HG02981 (cell line): Measurements from ENCODE around the gene FBXL7.

Experiments
- ATAC-seq: cut with Tn5 transposase; IDR thresholded peaks from one replicate; pipeline ENCODE4 v1.9.1; 2021; ENCODE audit warnings: mild to moderate bottlenecking, moderate library complexity; ENCODE audit not compliant: unreplicated experiment

Gene FBXL7

DNA sequence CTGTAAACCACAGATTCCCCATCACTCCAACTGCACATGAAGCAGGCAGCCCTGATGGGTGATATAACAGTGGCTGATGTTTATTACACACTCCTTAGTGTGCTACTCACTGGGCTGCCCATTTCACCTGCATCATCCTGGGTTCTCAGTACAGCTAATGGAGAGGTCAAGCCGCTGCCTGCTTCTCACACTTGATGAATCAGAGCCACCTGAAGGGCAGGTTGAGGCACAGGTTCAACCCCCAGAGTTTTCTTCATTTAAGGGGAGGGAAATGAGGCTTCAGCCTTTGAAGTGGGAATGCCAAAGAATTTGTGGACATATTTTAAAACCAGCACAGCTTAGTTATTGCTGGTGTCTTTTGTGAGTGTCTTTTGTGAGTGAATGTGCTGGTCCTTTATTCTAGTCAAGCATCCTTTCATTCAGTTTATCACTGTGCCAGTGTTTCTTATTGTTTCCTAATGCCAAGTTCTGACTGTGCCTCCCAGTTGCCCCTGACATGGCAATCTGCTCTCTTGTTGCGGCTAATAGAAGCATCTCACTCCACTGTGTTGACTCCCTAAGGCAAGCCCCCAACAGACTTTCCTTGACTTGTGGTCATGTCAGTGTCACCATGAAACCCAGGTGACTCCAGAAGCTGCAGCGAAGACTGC lies 109.2 kb downstream of the FBXL7 start:
- ATAC-seq, result no peak

DNA sequence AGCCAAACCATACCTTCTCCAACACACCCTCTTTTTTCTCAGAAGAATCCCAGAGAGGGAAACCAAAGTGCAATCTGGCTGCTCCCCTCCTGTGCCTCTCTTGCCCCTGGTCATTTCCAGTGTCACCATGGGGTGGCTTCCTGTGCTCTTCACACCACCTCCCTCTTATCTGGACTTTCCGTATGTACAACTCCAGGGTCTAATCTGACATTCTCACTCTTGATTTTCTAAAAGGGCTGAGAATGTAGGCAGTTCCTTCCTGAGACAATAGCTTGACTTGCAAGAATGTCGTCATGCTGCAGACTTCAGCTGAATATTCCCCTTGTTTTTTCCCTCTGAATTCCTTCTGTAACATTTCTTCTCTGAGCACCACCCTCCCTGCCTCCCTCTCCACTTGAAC lies 110.2 kb downstream of the FBXL7 start:
- ATAC-seq, result no peak

- no peak for ATAC-seq
Measured at GRCh38 chr5:15611008-15611407, 111.0 kb downstream of the FBXL7 start.

GRCh38 chr5:15612915-15613635 lies 113.1 kb downstream of the FBXL7 start:
- no peak for ATAC-seq

- ATAC-seq, result no peak
Measured at GRCh38 chr5:15614679-15615078, 114.7 kb downstream of the FBXL7 start.

GRCh38 chr5:15615859-15616258 lies 115.9 kb downstream of the FBXL7 start:
- ATAC-seq, result no peak

DNA sequence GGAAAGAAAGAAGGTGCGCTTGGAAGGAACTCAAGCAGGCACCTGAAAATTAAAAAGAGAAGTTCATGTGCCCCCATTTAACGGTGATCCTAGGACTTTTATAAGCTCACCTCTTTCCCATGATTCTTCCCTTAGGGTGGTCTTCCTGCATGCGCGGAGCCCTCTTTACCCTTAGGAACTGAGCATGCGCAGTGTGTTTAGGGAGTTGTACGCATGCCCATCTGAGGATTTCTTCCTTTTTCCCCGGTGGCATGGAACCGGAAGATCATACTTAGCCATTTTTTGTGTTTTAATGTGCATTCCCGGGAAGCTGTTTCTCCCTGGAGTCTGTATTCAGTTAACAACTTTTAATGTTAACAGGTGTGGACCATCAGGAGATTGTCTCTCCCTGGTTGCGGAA lies 119.0 kb downstream of the FBXL7 start:
- no peak for ATAC-seq

GRCh38 chr5:15620501-15620900 lies 120.5 kb downstream of the FBXL7 start:
- no peak for ATAC-seq

GRCh38 chr5:15621094-15621493 lies 121.1 kb downstream of the FBXL7 start:
- no peak for ATAC-seq

DNA sequence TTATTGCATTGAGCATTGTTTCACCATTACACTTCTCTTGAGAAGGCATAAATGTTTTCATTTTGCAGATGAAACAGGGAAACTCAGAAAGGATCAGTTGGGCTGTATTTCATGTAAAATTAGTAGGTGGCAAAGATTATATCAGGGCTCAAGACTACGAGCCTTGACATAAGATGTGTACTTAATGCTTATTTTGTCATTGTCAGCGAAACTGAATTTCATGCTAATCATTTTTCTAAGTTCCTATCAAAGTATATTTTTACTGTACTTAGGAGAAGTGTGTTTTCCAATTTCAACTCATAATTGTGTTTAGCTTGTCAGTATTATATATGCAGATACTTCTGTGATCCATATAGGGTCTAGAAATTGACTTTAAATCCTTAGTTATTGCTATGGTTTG lies 123.8 kb downstream of the FBXL7 start:
- no peak for ATAC-seq

GRCh38 chr5:15627109-15627508 lies 127.1 kb downstream of the FBXL7 start:
- ATAC-seq, result no peak

DNA sequence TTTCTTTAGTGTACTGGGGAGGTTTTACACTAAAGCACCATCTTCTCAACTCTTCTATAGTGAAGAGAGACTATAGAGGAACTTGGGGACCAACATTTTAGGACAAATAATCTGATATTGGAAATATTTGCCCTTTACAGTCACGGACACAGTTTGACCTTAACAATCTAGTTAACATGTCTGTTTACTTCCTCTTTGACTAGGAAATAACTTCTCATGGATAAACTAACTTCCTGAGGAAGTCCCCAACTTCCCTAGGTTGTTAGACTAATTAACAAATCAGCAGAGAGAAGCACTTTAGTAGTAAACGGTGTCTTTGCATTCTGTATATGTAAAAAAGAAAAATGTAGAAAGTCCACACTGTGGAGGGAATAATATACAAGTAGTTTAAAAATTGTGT lies 127.7 kb downstream of the FBXL7 start:
- ATAC-seq, result no peak

DNA sequence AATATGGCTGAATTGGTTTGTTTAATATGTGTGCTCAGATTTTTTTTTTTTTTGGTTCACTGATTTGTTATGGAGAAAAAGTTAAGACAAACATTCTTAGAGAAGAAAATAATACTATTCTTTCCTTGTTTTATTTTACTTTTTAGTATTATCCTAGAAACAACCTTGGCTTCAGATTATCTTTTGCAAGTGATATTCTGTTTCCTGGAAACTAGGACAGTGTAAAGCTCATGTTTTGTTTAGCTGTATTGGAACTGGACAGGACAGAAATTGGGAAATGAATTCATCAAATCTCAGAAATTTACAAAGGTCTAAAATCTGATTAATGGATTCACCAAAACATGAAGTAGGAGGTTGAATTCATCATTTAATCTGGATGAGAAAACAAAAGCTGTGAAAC lies 130.5 kb downstream of the FBXL7 start:
- no peak for ATAC-seq

DNA sequence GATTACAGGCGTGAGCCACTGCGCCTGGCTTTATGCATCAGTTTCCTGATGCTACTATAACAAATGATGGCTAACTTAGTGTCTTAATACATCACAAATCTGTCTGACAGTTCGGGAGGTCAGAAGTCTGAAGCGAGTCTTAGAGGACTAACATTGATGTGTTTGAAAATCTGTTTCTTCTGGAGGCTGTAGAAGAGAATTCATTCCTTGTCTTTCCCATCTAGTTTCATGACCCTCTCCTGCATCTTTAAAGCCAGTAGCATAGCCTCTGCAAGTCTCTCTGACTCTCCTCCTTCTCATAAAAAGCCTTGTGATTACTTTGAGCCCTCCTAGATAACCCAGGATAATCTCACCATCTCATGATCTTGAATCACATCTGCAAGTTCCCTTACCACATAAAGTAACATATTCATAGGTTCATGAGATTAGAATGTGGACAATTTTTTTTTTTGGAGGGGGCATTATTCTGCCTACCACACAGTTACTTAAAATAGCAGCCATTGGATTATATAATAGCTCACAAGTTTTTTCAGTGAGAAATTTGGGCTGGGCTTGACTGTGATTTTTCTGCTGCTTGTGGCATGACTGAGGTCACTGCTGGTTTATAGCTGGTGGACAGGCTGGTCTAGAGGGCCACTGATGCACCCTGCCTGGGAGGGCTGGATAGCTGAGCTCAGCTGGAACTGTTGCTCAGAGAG lies 134.8 kb downstream of the FBXL7 start:
- no peak for ATAC-seq

DNA sequence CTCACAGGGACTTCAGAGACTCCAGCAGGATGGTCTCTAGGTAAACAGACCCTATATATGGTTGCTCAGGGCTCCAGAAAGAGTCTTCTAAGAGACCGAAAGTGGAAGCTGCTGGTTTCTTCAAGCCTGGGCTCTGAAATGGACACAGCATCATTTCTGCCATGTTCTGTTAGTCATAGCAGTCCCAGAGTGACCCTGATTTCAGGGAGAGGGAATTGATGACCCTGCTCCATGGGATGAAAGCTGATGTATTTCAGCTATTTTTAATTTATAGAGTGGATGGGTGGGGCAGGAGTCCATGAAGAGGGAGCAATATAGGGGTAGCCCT lies 135.3 kb downstream of the FBXL7 start:
- no peak for ATAC-seq

GRCh38 chr5:15637345-15637744 lies 137.4 kb downstream of the FBXL7 start:
- no peak for ATAC-seq

GRCh38 chr5:15637886-15638285 lies 137.9 kb downstream of the FBXL7 start:
- ATAC-seq, result no peak

DNA sequence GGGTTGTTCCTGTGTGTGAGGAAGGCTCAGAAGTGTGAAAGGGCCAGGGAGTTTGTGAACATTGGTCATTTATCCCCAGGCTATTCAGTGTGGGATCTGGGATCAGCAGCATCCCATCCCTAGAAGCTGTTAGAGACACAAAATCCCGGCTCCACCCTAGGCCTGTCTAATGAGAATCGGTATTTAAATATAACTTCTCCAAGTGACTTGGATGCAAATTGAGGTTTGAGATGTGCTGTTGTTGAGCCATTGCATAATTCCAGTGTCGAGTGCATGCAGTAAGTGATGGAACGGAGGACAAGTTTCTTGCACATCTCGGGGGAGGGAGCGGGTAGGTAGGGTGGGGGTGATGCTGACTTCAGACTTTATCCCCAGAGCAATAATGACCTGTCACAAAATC lies 138.3 kb downstream of the FBXL7 start:
- no peak for ATAC-seq

DNA sequence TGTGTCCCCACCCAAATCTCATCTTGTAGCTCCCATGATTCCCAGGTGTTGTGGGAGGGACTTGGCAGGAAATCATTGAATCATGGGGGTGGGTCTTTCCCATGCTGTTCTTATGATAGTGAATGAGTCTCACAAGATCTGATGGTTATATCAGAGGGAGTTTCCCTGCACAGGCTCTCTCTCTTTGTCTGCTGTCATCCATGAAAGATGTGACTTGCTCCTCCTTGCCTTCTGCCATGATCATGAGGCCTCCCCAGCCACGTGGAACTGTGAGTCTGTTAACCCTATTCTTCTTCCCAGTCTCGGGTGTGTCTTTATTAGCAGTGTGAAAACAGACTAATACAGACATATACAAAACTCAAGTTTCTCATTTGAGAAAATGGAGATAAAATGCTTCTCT lies 139.3 kb downstream of the FBXL7 start:
- ATAC-seq, result no peak

DNA sequence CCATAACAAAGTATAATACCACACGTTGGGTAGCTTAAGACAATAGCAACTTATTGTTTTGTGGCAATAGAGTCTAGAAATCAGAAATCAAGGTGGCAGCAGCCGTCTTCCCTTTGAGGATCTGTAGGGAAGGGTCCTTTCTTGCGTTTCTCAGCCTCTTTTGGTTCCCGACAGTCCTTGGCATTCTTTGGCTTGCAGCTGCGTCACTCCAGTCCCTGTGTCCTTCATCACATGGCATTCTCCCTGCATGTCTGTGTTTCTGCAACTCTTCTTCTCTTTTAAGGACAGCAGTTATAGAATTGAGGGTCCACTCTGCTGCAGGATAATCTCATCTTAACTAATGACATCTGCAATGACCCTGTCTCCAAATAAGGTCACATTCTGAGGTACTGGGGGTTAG lies 140.1 kb downstream of the FBXL7 start:
- no peak for ATAC-seq

GRCh38 chr5:15643731-15644130 lies 143.8 kb downstream of the FBXL7 start:
- ATAC-seq, result no peak

- ATAC-seq, result no peak
Measured at GRCh38 chr5:15645381-15646160, 145.6 kb downstream of the FBXL7 start.
